SK-MEL-5 (cell line): ENCODE measurements around the gene SFTA2. TPM values are rescaled to one million over a fixed set of nuclear protein-coding genes. Genes with fewer than 3 reads are reported as not detected.
"Not testable (repeated sequence)": the region's sequence is repeated elsewhere in the genome, so short reads cannot be mapped to it uniquely, and the experiment has no call there.

ENCODE experiments used
- DNase-seq: peaks from one replicate; pipeline ENCODE4 v3.0.0-alpha.2; 2016; ENCODE audit warnings: low read depth, low spot score
- in situ Hi-C: cut with HindIII; loops from 2 replicates; pipeline ENCODE4 v1.10.0; 2016; ENCODE audit warnings: low sequenced_read_pairs, high pct_unique_total_duplicates, low pct_unique_long_range_greater_than_20kb
- total RNA-seq: library from RNA; depleted of rRNA; stranded (reverse); fragments of >200 nt; shearing (Covaris generic); gene quantifications from 2 replicates; pipeline ENCODE4 v1.2.3, GENCODE V29; 2014

Gene SFTA2
- total RNA-seq, 1 experiment from 2014 or later: not detected

GRCh38 chr6:30948811-30949210, 16.8 kb upstream of the SFTA2 start:
- DNase-seq: no peak
- in situ Hi-C loops: no loop called here

DNA sequence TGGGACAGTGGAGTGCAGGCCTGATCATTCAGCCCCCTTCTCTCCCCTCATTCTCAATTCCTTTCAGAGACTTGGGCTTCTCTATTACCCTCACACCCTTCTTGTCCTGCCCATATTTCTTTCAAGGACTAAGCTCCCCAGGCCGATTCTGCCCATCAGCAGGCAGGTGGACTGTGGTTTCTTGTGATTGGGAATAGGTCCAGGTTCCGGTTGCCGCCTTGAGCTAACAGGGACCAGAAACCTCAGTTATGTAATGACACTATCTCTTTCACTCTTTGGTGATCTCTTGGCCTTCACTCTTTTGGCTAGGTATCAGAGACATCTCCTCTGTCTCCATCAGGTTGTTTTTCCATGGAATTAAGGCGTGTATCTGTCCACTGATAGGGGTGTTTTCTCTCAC, 15.3 kb upstream of the SFTA2 start:
- in situ Hi-C loops: no loop called here
- no peak for DNase-seq

DNA sequence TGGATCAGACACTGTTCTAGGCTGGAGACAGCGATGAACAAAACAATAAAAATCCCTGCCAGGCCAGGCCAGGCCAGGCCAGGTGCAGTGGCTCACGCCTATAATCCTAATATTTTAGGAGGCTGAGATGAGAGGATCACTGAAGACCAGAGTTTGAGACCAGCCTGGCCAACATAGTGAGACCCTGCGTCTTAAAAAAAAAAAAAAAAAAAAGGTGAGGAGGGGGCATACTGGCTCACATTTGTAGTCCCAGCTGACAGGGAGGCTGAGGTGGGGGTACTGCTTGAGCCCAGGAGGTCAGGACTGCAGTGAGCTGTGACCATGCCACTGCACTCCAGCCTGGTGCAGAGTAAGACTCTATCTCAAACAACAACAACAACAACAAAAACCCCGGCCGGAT, 13.3 kb upstream of the SFTA2 start:
- in situ Hi-C loops: no loop called here
- no peak for DNase-seq

DNA sequence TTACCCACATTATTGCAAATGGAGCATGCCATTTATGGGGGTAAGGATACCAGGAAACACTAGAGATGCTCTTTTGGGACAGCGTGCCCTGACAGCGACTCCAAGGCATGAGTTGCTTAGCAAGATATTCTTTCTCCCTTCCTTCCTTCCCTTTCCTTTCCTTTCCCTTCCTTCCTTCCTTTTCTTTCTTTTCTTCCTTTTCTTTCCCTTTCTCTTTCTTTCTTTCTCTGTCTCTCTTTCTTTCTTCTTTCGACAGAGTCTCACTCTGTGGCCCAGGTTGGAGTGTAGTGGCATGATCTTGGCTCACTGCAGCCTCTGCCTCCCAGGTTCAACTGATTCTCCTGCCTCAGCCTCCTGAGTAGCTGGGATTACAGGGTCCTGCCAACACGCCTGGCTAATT, 12.1 kb upstream of the SFTA2 start:
- in situ Hi-C loops: no loop called here
- DNase-seq: no peak

DNA sequence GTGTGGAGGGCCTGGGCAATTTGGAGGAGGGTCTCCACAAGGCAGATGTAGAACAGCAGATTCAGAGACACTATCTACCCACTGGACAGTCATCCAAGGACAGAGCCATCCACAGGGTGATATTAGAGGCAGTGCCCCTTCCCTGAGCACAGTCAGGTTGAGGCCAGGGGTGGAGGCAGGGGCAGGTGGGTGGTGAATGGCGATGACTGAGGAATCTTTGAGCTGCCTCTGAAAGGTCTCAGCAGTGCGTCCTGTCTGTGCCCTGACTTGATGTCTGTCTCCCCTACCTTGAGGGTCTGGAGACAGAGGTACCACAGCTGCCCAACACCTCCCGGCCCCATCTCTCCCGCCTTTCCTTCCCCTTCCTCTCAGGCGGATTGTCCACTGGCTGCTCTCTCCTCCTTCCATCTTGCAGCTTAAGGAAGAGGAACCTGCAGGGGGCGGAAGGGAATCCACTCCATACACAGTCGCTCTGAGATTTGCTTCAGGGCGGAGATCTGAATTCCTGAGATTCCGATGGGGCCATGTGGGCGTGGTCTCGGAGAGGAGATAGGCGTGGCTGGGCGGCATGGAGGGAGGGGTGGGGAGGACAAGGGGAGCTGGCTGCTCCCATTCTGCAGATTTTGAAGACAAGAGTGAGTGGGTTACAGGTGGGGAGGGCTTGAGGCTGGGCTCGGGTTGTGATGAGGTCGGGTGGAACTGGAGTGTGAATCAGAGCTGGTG, 10.5 kb upstream of the SFTA2 start:
- DNase-seq: peak; percentile 91
- in situ Hi-C loops: no loop called here

DNA sequence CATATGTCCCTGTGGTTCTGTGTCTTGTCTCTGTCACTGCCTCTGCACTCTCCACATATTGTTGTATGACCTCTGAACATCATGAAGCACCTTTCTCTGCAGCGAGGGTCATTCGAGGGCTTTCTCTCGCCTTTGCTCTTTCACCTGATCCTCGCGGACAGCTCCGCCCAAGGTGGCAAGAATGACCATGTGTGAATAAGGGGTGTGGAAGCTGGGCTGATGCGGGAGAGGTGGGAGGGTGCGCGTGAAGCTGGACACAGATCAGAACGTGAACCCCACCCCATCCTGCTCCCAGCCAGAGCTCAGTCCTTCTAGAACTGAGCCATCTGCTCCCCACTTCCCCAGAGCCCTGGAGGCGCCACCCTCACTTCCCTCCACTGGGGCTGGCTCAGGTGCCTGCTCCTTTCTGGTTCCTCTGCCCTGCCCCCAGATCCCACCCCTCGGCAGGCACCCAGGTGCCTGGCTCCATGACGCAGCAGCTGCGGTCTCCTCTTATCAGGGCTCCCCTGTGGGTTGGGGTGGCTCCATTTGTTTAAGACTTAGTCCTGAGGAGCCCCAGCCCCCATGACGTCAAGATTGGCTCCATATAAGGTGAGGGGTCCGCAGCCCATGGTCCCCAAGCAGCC, 8.5 kb upstream of the SFTA2 start, which contains the start of gene MUCL3:
MUCL3 (plus strand) TSS at position 613 of the 626 bp plus-strand sequence. CDS start 27 bp downstream, outside the sequence.
- in situ Hi-C loops: no loop called here
- DNase-seq: no peak

DNA sequence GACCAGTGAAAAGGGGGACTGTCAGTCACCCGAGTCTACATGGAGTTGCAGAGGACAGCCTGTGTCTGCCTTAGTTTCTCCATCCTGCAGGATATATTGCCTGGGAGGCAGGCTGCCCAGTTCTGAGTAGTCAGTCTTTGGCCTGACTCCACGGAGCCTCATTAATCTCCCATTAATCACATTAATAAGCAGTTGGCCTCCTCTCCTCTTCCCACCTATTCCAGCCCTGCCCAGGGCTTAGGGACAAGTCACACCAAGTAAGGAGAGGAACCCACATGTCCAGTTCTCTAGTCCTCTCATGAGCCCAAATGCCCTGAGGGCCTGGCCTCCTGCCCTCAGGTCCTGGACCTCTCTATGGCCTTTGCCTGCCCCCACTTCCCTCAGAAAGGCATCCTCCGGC, 7.5 kb upstream of the SFTA2 start:
- DNase-seq: no peak
- in situ Hi-C loops: no loop called here

GRCh38 chr6:30938730-30939129, 6.8 kb upstream of the SFTA2 start:
- in situ Hi-C loops: no loop called here
- DNase-seq: no peak

DNA sequence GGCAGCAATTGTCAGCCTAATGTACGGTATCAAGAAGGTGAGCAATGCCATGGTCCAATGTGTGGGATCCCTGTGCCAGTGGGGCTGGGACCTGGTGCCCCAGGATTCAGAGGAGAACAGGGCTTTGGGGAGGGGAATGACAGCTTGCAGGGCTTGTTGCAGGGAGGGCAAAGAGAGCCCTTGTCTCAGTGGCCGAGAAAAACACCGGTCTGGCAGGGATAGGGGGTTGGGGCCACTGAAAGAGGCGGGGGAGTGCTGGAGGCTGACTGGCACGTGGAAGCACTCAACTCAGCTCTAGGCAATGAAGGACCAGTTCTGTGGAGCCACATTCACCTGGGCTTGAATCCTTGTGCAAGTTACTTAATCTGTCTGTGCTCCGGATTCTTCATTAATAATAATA, 5.3 kb upstream of the SFTA2 start:
- no peak for DNase-seq
- in situ Hi-C loops: no loop called here

- DNase-seq: peak; percentile 19
- in situ Hi-C loops: no loop called here
These were observed 3.0 kb upstream of the SFTA2 start for GRCh38 chr6:30935018-30935417.

DNA sequence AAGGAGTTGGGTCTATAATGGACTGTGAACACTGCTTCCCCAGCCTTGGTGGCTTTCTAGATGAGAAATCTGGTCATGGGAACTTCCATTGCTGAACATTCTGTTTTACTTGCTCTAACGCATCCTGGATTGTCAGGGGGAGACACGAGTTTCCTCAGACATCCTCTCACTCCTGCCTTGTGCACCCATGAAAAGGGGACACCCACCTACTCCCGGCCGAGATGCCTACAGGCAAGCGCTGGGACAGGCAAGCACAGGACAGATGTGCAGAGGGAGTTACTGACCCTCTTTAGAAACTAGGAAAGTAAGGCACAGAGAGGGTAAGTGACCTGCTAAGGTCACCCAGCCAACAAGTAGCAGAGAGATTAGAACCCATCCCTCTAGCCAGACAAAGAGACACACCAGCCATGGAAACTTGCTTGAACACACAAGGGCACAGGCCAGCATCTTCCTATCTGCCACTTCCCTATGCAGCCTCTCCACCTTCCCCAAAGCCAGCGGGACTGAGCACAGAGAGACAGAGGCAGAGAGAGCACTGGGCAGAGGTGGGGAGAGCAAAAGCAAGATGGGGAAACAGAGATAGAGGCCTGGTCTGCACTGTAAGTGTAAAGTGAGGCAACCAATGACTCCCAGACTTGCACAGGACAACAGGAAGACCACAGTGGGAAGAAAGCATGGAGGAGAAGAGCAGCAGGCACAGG, 845 bp upstream of the SFTA2 start:
- in situ Hi-C loops: no loop called here

DNA sequence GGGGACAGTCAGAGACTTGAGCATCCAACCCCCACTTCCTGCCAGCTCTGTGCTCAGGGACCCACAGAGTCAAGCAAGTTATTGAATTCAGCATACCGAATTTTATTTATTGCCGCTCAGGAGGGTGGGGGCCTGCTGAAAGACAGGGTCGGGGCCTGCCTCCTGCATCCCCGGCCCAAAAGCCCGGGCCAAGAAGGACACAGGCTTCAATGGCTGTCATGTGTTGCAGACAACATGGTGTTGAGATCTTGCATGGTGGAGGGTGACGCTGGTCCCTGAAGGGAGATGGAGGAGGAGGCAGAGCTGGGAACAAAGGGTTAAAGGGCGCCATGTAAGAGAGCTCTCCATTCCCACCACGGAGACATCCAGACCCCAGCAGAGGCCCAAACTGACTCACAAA, 698 bp downstream of the SFTA2 start:
- no peak for DNase-seq
- in situ Hi-C loops: no loop called here

More for the DNA sequence above, 845 bp upstream of the SFTA2 start:
- DNase-seq: no peak

- in situ Hi-C loops: no loop called here
- DNase-seq: no peak
These were observed 1.5 kb downstream of the SFTA2 start for GRCh38 chr6:30930506-30930905.

- in situ Hi-C loops: no loop called here
- DNase-seq: no peak
These were observed 3.3 kb downstream of the SFTA2 start for GRCh38 chr6:30928677-30929076.

DNA sequence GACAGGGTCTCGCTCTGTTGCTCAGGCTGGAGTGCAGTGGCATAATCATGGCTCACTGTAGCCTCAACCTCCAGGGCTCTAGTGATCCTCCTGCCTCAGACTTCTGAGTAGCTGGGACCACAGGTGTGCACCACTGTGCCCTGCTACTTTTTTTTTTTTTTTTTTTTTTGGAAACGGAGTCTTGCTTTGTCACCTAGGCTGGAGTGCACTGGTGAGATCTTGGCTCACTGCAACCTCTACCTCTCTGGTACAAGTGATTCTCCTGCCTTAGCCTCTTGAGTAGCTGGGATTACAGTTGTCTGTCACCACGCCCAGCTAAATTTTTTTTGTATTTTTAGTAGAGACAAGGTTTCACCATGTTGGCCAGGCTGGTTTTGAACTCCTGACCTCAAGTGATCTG, 4.9 kb downstream of the SFTA2 start:
- DNase-seq, in situ Hi-C loops: not testable (repeated sequence)

DNA sequence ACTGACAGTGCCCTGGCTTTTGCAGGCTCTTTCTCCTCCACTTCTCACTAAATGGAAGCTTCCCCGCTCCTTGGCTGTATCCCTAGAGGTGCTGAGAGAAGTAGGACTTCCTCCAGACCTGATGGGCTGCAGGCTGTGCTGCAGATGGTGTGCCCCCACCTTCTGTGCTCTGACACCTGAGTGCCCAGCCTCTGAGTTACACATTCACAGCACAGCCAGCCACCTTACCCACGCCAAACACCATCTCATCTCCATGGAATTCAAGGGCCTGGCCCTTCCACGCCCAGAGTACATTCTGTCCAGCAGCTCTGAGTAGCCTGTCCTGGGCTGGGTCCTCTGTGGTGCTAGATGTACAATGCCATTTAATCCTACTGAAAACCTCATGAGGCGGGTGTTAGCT, 5.3 kb downstream of the SFTA2 start:
- in situ Hi-C loops: no loop called here
- no peak for DNase-seq

GRCh38 chr6:30924040-30924627, 7.8 kb downstream of the SFTA2 start:
- DNase-seq, in situ Hi-C loops: not testable (repeated sequence)

DNA sequence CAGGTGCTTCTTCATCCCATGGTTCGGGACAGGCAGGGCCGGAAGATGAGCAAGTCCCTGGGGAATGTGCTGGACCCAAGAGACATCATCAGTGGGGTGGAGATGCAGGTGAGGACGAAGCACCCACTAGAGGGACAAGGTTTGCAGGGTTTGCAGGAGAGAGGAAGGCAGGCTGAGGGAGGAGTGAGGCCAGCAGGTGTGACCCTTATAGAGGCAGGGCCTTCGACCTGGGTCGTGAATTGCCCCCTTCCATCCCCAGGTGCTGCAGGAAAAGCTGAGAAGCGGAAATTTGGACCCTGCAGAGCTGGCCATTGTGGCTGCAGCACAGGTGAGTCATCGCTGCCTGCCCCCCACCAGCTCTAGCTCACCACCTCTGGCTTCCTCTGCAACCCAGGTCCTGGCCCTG, 9.5 kb downstream of the SFTA2 start:
- in situ Hi-C loops: no loop called here
- DNase-seq: no peak
